AG08396 (cell line): ENCODE data around the gene MYO9A.
"Not testable (repeated sequence)": the region's sequence is repeated elsewhere in the genome, so short reads cannot be mapped to it uniquely, and the experiment has no call there.

ENCODE experiments used
- DNase-seq: peaks from one replicate; pipeline ENCODE4 v3.0.0; 2012; ENCODE audit warnings: low spot score, mixed read lengths

Gene MYO9A

DNA sequence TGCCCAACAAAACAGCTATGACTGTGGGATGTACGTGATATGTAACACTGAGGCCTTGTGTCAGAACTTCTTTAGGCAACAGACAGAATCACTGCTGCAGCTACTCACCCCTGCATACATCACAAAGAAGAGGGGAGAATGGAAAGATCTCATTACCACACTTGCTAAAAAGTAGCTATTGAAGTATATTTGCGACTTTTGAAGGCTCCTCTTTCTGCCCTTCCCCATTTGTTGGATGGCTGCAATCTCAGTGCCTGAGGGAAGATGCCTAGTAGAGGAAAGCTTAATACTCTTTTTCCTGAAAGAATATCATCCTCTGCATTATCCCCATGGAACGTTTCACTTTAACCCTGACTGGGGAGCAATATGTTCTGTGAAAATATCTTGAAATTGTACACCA lies 22.1 kb upstream of the MYO9A start:
- DNase-seq = no peak

DNA sequence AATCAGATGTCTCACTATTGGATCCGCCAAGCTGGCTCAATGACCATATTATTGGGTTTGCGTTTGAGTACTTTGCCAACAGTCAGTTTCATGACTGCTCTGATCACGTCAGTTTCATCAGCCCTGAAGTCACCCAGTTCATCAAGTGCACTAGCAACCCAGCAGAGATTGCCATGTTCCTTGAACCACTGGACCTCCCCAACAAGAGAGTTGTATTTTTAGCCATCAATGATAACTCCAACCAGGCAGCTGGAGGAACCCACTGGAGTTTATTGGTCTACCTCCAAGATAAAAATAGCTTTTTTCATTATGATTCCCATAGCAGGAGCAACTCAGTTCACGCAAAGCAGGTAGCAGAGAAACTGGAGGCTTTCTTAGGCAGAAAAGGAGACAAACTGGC lies 21.7 kb upstream of the MYO9A start:
- DNase-seq = no peak

DNA sequence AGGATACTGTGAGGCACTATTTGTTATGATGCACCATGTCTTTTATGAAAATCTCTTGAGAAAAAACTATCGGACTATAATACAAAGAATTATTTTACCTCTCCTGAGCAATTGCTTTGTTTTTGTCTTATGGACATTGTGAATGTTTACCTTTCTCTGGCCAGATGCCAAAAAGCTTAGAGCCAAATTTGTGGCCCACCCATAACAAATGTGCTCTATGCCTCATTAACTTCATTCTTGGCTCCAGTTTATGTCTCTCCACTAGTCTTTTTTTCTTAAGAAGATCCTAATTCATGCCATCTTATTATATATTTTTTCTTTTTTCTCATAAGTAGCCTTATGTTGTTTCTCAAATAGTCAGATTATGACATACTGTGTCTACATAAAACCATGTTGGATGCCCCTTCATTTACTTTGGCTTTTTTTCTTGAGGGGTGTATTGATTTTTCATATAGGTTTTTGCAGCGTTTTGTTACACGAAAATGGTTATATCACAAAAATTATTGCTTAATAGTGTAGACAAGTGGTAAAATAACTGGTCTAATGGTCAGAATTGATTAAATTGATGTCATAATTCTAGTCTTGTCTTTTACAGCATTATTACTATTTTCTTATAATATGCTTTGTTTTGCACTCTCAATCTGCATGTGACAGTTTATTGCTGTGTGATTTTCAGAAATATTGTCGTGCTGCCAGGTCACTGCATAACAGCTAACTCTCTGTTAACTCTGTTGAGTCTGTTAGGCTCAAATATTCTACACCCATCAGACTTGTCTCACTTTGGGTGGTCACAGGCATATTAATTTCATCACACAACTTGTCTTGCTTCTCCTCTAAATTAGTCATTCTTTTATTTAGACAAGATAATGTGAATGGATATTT lies 18.5 kb upstream of the MYO9A start:
- DNase-seq = no peak

DNA sequence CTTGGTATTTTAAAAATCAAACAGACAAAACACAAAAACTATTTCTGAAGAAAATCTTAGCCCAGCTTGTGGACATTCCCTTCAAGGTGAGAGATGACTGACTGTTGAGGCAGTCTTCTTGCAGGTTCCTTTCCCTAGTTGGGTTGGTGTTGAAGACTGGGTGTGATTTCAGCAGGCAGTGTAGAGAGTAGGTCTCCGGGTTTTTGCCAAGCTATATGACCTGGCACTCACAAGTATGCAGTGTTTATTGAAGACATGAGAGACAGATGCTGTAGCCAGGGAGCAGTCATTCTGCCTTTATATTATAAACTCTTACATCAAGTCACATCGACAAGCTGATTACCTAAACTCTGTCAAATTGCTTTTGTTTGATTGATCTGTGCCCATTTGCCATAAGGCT lies 17.8 kb upstream of the MYO9A start:
- no peak for DNase-seq

DNA sequence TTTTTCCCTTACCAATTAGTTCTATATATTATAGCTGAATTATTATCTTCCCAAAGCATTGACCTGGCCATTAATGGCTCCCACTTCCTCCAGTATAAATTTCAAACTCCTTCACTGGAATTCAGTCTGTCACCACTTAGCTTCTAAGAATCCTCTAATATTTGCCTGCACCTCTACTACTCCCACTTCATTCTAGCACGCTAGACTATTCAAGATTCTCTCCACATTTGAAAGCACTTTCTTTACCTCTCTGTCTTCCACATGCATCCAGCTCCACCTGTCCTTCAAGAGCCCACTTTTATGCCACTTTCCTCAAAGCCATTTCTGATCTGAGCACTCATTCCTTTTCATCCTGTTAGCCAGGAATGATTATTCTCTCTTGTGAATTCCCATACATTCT lies 15.3 kb upstream of the MYO9A start:
- DNase-seq = no peak

DNA sequence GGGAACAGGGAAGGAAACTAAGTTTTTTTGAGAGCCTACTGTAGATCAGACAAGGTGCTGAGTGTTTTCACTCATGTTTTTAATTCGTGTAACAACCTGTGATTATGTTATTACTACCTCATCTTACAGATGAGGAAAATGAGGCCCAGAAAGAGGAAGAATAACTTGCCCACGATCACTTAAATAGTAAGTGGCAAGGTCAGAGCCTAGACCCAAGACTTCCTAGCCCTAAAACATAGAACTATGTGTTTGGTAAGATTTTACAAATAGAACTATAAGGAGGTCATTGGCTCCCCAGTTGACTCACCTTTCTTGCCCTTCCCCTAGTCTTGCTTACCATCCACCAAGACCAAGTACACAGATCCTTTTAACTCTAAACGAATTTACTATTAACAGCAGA lies 14.0 kb upstream of the MYO9A start:
- no peak for DNase-seq

DNA sequence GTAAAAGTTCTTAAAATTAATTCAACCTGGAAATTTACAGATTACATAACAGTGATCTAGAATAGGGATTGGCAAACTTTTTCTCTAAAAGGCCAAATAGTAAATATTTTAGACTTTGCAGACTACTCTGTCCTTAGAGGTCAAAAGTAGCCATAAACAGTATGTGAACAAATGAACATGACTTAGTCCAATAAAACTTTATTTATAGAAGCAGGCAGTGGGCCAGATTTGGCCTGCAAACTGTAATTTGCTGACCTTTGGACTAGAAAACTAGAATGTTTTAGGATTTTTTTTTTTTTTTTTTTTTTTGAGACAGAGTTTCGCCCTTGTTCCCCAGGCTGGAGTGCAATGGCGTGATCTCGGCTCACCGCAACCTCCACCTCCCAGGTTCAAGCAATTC lies 12.3 kb upstream of the MYO9A start:
- DNase-seq = no peak

DNA sequence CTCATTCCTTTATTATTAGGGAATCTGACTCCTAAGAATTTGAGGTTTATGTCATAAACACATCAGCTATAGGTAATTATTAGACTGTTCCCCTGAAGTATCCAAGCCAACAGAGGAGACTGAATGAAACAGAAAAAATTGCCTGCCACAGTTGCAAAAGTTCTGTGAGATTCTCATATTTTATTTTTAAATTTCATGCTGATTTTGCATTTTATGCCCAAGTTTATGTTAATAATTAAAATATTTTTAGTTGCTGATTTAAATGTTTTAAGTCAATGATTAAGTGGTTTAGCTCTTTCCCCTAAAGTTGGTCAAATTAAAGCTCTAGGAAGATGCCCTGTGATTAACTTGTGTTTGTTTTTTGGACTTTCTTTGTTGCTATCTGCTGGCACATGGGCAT lies 10.4 kb upstream of the MYO9A start:
- DNase-seq = no peak

DNA sequence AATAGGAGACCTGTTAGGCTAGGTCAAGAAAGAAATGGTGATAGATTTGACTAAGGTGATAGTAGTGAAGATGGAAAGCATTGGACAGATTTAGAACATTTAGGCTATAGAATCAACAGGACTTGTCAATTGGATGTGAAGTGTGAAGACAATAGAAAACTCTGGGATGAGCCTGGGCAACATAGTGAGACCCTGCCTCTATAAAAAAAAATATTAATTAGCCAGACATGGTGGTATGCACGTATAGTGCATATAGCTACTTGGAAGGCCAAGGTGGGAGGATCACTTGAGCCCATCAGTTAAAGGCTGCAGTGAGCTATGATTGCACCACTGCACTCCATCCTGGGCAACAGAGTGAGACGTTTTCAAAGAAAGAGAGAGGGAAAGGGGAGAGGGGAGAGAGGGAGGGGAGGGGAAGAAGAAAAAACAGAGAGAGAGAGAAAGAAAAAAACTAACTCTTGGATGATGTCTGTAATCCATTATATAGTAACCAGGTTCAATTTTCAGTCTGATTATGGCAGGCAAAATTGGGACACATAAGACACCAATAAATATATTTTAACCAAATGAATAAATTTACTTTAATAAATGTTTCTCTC lies 9.9 kb upstream of the MYO9A start:
- DNase-seq = no peak

DNA sequence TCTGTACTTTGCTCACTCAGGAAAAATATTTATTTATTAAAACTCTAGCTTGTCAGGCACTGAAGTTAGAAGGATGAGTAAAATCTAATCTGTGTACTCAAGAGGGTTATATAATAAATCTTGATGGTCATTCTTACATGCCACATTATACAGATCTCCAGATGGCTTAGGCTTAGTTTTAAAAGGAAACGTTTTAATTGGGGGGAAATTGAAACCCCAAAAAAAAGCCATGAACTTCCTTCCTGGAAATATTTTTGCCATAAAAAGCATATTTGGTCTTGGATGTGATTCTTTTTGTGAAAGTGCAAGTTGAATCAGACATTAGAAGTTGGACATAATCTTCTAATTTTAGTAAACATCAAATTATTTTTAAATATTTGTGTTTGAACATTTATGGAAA lies 6.3 kb upstream of the MYO9A start:
- no peak for DNase-seq

DNA sequence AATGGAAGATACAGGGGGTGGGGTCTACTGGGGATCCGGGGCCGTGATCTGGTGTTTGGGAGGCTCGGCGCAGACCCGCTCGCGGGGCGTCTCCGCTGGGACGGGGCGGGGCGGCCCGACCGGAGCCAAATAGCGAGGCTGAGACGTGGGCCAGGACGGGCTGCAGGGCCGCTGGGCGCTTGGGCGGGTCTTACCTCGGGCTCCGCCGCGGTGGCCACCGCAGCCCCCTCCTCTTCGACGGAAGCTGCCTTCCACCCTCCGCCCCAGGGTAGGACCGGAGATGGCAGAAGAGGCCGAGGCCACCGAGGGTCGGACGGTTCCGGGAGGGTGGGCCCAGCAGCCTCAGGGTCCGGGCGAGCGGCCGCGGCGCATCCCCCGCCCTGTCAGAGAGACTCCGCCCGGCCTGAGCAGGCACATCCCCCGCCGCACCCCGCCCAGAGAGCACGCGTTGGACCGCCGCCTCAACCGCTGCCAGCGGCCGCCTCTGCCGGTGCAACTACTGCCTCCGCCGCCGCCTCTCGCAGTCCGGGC lies 399 bp downstream of the MYO9A start:
- DNase-seq = peak; percentile 84

DNA sequence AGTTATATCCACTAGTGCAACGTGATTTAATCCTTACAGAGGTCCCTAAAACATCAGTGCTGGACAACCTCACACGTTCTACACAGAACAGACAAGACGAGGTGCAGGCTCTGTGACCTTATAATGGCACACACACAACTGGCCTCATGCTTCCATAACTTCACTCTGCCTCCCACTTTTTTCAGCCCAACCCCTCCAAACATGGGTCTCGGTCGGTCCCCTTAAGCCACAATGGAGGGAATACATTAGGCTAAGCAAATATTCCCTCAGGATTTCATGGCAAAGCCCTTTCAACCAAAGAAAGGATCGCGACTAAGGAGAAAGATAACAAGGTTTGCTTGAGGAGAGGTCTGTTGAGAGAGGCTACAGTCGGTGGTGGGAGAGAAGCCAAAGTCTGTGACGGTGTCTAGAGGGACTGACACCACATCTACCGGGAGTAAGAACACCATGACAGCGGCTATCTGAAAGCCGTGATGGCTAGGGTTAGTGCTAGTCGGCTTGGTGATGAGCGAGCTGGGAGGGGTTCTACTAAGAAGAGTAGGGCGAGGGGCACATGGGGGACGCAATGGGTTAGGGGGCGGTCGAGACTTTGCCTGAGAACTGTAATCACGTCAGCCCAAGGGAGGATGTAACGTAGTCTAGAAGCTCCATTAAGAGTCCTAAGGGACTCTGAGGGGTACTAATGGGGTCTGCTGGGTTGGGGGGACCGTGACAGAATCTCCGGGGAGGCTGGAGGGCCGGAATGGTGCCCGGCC lies 1.0 kb downstream of the MYO9A start:
- DNase-seq = peak; percentile 16

DNA sequence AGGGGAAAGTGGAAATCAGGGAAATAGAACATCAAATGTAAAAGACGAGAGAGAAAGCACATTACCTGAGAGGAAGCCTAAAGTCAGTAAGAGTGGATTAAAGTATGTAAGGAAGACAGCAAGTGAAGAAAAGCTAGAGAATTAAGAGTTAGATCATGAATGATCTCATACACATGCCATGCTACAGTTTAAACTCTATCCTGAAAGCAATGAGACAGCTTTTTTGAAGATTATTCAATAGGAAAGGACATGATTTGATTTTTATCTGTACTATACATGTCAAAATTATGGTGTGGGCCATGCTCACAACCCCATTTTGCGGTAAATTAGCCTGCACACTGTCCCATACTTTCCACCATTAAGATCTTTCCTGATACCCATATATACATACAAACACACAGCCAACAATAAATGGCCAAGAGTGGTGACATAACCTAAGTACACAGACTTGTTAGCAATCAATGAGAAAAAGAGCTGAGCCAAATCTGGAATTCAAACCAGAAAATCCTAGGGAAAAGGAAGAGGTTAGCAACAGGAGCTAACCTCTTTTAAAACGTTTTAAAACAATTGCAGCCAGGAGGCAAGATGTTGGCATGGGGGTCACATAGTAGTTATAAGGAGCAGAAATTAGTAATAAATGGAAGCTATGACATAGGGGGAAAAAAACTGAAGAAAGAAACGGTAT lies 4.5 kb downstream of the MYO9A start:
- DNase-seq = no peak

DNA sequence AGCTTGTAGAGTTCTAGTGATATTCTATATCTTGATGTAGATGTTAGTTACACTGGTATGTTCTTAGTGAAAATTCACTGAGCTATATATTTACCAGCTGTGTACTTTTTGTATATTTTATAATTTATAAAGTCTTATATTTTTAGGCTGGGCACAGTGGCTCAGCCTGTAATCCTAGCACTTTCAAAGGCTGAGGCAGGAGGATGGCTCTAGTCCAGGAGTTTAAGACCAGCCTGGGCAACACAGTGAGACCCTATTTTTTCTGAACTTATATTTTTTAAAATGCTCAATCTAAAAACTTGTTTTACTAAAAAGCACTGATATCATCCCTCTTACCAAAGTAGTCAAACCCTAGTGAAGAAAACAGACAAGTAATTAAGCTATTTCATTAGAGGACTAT lies 5.1 kb downstream of the MYO9A start:
- DNase-seq = no peak

DNA sequence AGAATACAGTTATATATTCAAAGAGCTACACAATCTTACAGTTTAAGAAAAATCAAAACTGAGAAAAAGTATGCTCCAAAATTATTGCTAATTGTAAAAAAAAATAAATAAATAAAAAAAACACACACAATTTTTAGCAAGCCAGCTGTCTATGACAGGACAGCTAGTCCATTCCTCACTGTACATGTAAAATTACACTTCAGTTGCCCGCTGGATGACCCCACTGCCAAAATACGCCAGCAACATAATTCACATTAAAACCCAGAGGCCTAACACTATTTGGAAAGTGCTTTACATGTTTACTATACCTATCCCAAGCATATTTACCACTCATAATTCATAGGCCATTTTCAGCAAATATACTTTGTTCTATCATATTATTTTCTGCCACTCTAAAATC lies 5.8 kb downstream of the MYO9A start:
- no peak for DNase-seq

DNA sequence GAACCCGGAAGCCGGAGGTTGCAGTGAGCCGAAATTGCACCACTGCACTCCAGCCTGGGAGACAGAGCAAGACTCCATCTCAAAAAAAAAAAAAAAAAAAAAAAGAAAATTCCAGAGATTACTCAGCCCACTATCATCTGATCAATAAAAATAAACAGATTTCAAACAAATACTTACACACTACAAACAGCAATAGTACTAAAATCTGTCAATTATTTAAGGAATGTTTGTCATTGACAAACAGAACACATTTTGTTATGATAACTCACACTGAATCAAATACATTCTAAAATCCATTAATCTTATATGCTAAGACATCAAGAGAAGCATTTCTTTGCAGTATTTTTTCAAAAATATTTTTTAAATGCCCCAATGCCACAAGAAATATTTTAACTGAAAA lies 7.6 kb downstream of the MYO9A start:
- peak; percentile 36 for DNase-seq

DNA sequence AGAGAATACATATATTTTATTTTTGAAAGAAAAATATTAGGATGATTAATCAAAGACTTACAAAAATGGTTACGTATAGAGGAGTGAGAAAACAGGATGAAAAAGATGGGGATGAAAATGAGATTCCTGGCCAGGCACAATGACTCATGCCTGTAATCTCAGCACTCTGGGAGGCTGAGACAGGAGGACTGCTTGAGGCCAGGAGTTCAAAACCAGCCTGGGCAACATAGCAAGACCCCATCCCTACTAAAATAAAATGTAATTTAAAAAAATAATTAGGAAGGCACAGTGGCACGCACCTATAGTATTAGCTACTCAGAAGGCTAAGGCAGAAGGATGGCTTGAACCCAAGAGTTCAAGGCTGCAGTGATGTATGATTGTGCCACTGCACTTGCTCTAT lies 11.9 kb downstream of the MYO9A start:
- DNase-seq = no peak

DNA sequence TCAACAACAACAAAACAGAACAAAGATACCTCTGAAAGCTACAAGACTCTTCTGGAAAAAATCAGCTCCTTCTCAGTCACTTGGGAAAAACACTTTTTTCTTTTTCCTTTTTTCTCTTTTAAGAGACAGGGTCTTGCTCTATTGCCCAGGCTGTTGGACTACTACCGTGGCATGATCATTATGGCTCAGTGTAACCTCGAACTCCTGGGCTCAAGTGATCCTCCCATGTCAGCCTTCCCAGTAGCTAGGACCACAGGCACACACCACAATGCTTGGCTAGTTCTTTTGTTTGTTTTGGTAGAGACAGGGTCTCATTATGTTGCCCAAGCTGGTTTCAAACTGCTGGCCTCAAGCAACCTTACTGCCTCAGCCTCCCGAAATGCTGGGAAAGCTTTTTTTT lies 12.8 kb downstream of the MYO9A start:
- no peak for DNase-seq

DNA sequence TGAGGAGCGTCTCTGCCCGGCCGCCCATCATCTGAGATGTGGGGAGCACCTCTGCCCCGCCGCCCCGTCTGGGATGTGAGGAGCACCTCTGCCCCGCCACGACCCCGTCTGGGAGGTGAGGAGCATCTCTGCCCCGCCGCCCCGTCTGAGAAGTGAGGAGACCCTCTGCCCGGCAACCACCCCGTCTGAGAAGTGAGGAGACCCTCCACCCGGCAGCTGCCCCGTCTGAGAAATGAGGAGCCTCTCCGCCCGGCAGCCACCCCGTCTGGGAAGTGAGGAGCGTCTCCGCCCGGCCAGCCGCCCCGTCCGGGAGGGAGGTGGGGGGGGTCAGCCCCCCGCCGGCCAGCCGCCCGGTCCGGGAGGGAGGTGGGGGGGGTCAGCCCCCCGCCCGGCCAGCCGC lies 17.4 kb downstream of the MYO9A start:
- DNase-seq = not testable (repeated sequence)

DNA sequence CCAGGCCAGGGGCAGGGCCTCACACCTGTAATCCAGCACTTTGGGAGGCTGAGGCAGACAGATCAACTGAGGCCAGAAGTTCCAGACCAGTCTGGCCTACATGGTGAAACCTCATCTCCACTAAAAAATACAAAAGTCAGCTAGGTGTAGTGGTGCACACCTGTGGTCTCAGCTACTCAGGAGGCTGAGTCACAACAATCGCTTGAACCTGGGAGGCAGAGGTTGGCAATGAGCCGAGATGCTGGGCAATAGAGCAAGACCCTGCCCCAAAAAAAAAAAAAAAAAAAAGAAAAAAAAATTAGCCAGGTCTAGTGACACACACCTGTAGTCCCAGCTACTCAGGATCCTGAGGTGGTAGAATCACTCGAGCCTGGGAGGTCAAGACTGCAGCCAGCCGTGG lies 18.8 kb downstream of the MYO9A start:
- DNase-seq = no peak

DNA sequence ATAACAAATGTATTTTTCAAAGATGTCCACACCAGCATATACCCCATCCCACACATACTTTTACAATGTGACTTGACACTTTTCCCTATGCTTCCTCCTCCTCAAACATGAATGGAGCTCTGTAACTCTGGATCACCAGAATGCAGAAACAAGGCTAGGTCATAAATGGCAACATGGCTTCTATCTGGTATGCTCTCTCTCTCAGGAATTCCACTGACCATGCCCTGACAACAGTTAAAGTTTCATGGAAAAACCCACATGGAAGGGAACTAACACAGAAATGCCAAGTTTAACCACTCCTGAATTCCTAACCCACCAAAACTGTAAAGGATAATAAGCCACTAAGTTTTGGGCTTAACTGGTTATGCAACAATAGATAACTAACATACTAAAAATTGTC lies 19.9 kb downstream of the MYO9A start:
- DNase-seq = no peak

DNA sequence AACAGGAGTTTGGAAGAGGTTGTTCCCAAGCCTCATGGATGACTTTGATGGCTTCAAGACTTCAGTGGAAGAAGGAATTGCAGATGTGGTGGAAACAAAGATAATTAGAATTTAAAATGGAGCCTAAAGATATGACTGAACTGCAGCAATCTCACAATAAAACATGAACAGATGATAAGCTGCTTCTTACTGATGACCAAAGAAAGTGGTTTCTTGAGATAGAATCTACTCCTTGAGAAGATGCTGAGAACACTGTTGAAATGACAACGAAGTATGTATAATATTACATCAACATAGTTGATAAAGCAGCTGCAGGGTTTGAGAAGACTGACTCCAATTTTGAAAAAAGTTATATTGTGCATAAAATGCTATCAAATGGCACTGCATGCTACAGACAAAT lies 21.2 kb downstream of the MYO9A start:
- DNase-seq = no peak
